ENCODE data around the gene PSMB1.

Gene PSMB1

GRCh38 chr6:170552765-170553533, at the start of gene PSMB1:
TSS of gene PSMB1 (minus strand) at chr6:170553307. CDS start at chr6:170553242, 65 bp downstream.
- Mint-ChIP-seq H3K36me3 (ENCODE audit: low read depth) (peaks cover 20% of the 10 kb centered on the region), H3K9me3 (no peaks in the 10 kb centered on the region), H3K27me3 (ENCODE audit: low read depth) (no peaks in the 10 kb centered on the region), H3K4me3 (no peak within 1 kb of the TSS), H3K4me1 (peaks cover 29% of the 10 kb centered on the region), H3K27ac (no peak within 1 kb of the TSS)
- TF ChIP-seq CTCF (IDR thresholded peaks at IDR 0.05; ENCODE audit: unreplicated experiment in 3 of 3): no peak

- Mint-ChIP-seq H3K27me3 (ENCODE audit: low read depth) (peaks cover 12% of the 10 kb centered on the region), H3K9me3 (peaks cover 19% of the 10 kb centered on the region), H3K27ac (no peak overlapping the region), H3K4me1 (peaks cover 16% of the 10 kb centered on the region), H3K4me3 (no peak overlapping the region), H3K36me3 (ENCODE audit: low read depth) (no peaks in the 10 kb centered on the region)
- no peak for TF ChIP-seq CTCF (IDR thresholded peaks at IDR 0.05; ENCODE audit: unreplicated experiment in 3 of 3)
These were observed 44.2 kb upstream of the PSMB1 start for GRCh38 chr6:170597278-170597677.

- H3K4me3 Mint-ChIP-seq: peak overlapping the region in 1 of 3 experiments; percentile 2
- peaks cover 12% of the 10 kb centered on the region for H3K27me3 Mint-ChIP-seq (ENCODE audit: low read depth)
- peaks cover 16% of the 10 kb centered on the region for H3K4me1 Mint-ChIP-seq
- H3K36me3 Mint-ChIP-seq (ENCODE audit: low read depth): no peaks in the 10 kb centered on the region
- TF ChIP-seq CTCF (IDR thresholded peaks at IDR 0.05; ENCODE audit: unreplicated experiment in 3 of 3): no peak
- peaks cover 28% of the 10 kb centered on the region for H3K9me3 Mint-ChIP-seq
- peak overlapping the region in 1 of 3 experiments; percentile 33 for H3K27ac Mint-ChIP-seq
These were observed 43.3 kb upstream of the PSMB1 start for GRCh38 chr6:170596426-170596825.

GRCh38 chr6:170590725-170591124, 37.6 kb upstream of the PSMB1 start:
- Mint-ChIP-seq H3K27ac (no peak overlapping the region), H3K36me3 (ENCODE audit: low read depth) (no peaks in the 10 kb centered on the region), H3K4me1 (no peaks in the 10 kb centered on the region), H3K4me3 (no peak overlapping the region), H3K27me3 (ENCODE audit: low read depth) (no peaks in the 10 kb centered on the region), H3K9me3 (peaks cover 46% of the 10 kb centered on the region)
- no peak for TF ChIP-seq CTCF (IDR thresholded peaks at IDR 0.05; ENCODE audit: unreplicated experiment in 3 of 3)

GRCh38 chr6:170584954-170585498, 31.9 kb upstream of the PSMB1 start:
- Mint-ChIP-seq H3K27ac (peak overlapping the region; percentile 90 to 98 (median 98)), H3K4me1 (peaks cover 18% of the 10 kb centered on the region)
- no peak for TF ChIP-seq CTCF (IDR thresholded peaks at IDR 0.05; ENCODE audit: unreplicated experiment in 3 of 3)

More at GRCh38 chr6:170584954-170585498, 31.9 kb upstream of the PSMB1 start:
- Mint-ChIP-seq H3K36me3 (ENCODE audit: low read depth) (peaks cover 28% of the 10 kb centered on the region), H3K9me3 (peaks cover 6% of the 10 kb centered on the region), H3K27me3 (ENCODE audit: low read depth) (no peaks in the 10 kb centered on the region), H3K4me3 (peak overlapping the region; percentile 99 to 100 (median 99))
